OCI-LY7 (cell line): Measurements from ENCODE around the gene ZNF835.

ENCODE experiments used
- CTCF ChIP-seq: fragments of 200-600 bp; sonication (generic); conservative IDR thresholded peaks from 2 replicates; pipeline ENCODE4 v1.5.1; 2014; ENCODE audit warnings: mild to moderate bottlenecking, antibody characterized with exemption, low read length, moderate library complexity, mixed read lengths
- EZH2phosphoT487 ChIP-seq: fragments of 200-600 bp; sonication (generic); IDR thresholded peaks from 2 replicates; pipeline ENCODE4 v1.6.1; 2018; ENCODE audit warnings: low read depth, borderline replicate concordance, mild to moderate bottlenecking, mixed run types, antibody characterized with exemption, low read length, moderate library complexity, mixed read lengths

- TF ChIP-seq CTCF (no peak), EZH2phosphoT487 (no peak)
Observed at GRCh38 chr19:56622374-56622773, 49.2 kb downstream of the ZNF835 start.
